HepG2 (cell line): ENCODE data around the gene IGDCC3. TPM values are rescaled to one million over a fixed set of nuclear protein-coding genes. Genes with fewer than 3 reads are reported as not detected.

ENCODE experiments used
- ATAC-seq: fragments of 200-7000 bp; cut with Tn5 transposase; 3 replicates; pipeline ENCODE4 v1.9.1; 2020; ENCODE audit warnings: mild to moderate bottlenecking, moderate library complexity
- BruUV-seq: library from RNA; stranded (reverse); fragments of 400-500 nt; replicated peaks from 2 replicates; lab custom pipeline; 2021; lab: Mats Ljungman, UMichigan
- CTCF ChIA-PET: fragments of 300-600 bp; formaldehyde crosslinking; extraction: SDS; loops from one replicate; lab custom pipeline; 2021; ENCODE audit warnings: low total read pairs, inconsistent platforms, low intra/inter-chr PET ratio; lab: Yijun Ruan, JAX
- POLR2A ChIA-PET: fragments of 350-600 bp; sonication (Branson Sonifier 250); formaldehyde crosslinking; loops from one replicate; lab custom pipeline; 2020; ENCODE audit warnings: antibody characterized with exemption, inconsistent platforms; lab: Yijun Ruan, JAX
- DNase-seq: peaks from one replicate; pipeline ENCODE4 v3.0.0-alpha.2; 2015; ENCODE audit warnings: low spot score
- FAIRE-seq: peaks from 3 replicates; lab custom pipeline; 2011; peaks lifted over from hg19 to GRCh38; lab: Jason Lieb, UNC
- H2AFZ ChIP-seq: one replicate; pipeline ENCODE4 v1.6.1; 2011; ENCODE audit warnings: low read length, inconsistent platforms
- H3K27ac ChIP-seq: fragments of 300-600 bp; 3 replicates; pipeline ENCODE4 v1.8.0; 2011; ENCODE audit warnings: mixed run types, mild to moderate bottlenecking, mixed read lengths, low read length, inconsistent platforms; ENCODE audit not compliant: insufficient read depth; ENCODE audit errors: extremely low read length
- H3K27me3 ChIP-seq, 2 experiments: fragments of 200-600 bp in 1 of 2; 2 replicates in 1 of 2; 3 replicates in 1 of 2; pipeline versions ENCODE4 v1.6.0 to v1.8.0; 2011; ENCODE audit warnings: low read length in 2 of 2, mild to moderate bottlenecking in 2 of 2, moderate library complexity in 2 of 2, inconsistent platforms in 1 of 2; ENCODE audit not compliant: insufficient read depth in 2 of 2, control insufficient read depth in 1 of 2
- H3K36me3 ChIP-seq, 2 experiments: fragments of 200-600 bp in 1 of 2; replicated peaks in 1 of 2; 2 replicates in 1 of 2; 3 replicates in 1 of 2; pipeline versions ENCODE4 v1.5.1 to v1.8.0; 2011; ENCODE audit warnings: low read length in 2 of 2, inconsistent platforms in 1 of 2; ENCODE audit not compliant: insufficient read depth in 2 of 2, control insufficient read depth in 1 of 2
- H3K4me1 ChIP-seq: 2 replicates; pipeline ENCODE4 v1.5.1; 2012; ENCODE audit warnings: low read length, inconsistent platforms; ENCODE audit not compliant: insufficient read depth
- H3K4me2 ChIP-seq: 2 replicates; pipeline ENCODE4 v1.6.0; 2011; ENCODE audit warnings: low read depth, low read length, inconsistent platforms
- H3K4me3 ChIP-seq, 3 experiments: fragments of 200-600 bp in 1 of 3; sonication (generic), shearing (Covaris generic) in 1 of 3; replicated peaks in 1 of 3; 2 replicates each; pipeline ENCODE4 v1.5.1; 2011 to 2016; ENCODE audit warnings: low read length in 3 of 3, inconsistent platforms in 2 of 3, low read depth in 2 of 3, mild to moderate bottlenecking in 2 of 3, control low read depth in 1 of 3, mixed read lengths in 1 of 3; ENCODE audit not compliant: insufficient read depth in 1 of 3
- H3K79me2 ChIP-seq: one replicate; pipeline ENCODE4 v1.6.1; 2011; ENCODE audit warnings: low read length, inconsistent platforms; ENCODE audit not compliant: insufficient read depth
- H3K9ac ChIP-seq: 2 replicates; pipeline ENCODE4 v1.6.0; 2011; ENCODE audit warnings: mild to moderate bottlenecking, low read depth, low read length, inconsistent platforms; ENCODE audit not compliant: insufficient read depth
- H3K9me3 ChIP-seq: 2 replicates; pipeline ENCODE4 v1.5.1; 2012; ENCODE audit warnings: mild to moderate bottlenecking, low read length
- H4K20me1 ChIP-seq: 2 replicates; pipeline ENCODE4 v1.6.0; 2011; ENCODE audit warnings: inconsistent platforms, mild to moderate bottlenecking, low read length, moderate library complexity; ENCODE audit not compliant: insufficient read depth
- ARHGAP35 ChIP-seq: sonication (generic); formaldehyde crosslinking; IDR thresholded peaks from 2 replicates; pipeline ENCODE4 v1.9.0; 2022; ENCODE audit warnings: mild to moderate bottlenecking, inconsistent platforms, moderate library complexity, missing genetic modification reagents, borderline replicate concordance
- ATF3 ChIP-seq: sonication (generic); formaldehyde crosslinking; IDR thresholded peaks from 2 replicates; pipeline ENCODE4 v1.4.0; 2020; ENCODE audit warnings: missing genetic modification reagents
- CC2D1A ChIP-seq: sonication (generic); formaldehyde crosslinking; IDR thresholded peaks from 2 replicates; pipeline ENCODE4 v1.8.1; 2023; ENCODE audit warnings: mild to moderate bottlenecking, missing genetic modification reagents
- GFI1 ChIP-seq: sonication (generic); formaldehyde crosslinking; IDR thresholded peaks from 2 replicates; pipeline ENCODE4 v1.5.0; 2020; ENCODE audit warnings: missing genetic modification reagents, mild to moderate bottlenecking, borderline replicate concordance
- HNF1B ChIP-seq: sonication (generic); formaldehyde crosslinking; IDR thresholded peaks from 2 replicates; pipeline ENCODE4 v1.5.1; 2020; ENCODE audit warnings: mild to moderate bottlenecking, moderate library complexity, missing genetic modification reagents
- IRF2 ChIP-seq: IDR thresholded peaks from 2 replicates; pipeline ENCODE4 v1.6.1; 2018; ENCODE audit warnings: missing genetic modification reagents, missing compliant biosample characterization
- RXRA ChIP-seq: sonication (generic); formaldehyde crosslinking; IDR thresholded peaks from 2 replicates; pipeline ENCODE4 v1.5.1; 2020; ENCODE audit warnings: missing genetic modification reagents
- STAT5B ChIP-seq: sonication (generic); formaldehyde crosslinking; IDR thresholded peaks from 2 replicates; pipeline ENCODE4 v1.4.0; 2020; ENCODE audit warnings: missing genetic modification reagents
- ZC3H13 ChIP-seq: sonication (generic); formaldehyde crosslinking; IDR thresholded peaks from 2 replicates; pipeline ENCODE4 v1.8.1; 2023; ENCODE audit warnings: mild to moderate bottlenecking, missing genetic modification reagents, moderate library complexity
- ZNF329 ChIP-seq: sonication (generic); formaldehyde crosslinking; IDR thresholded peaks from 2 replicates; pipeline ENCODE4 v1.9.0; 2021; ENCODE audit warnings: low read depth, mild to moderate bottlenecking, missing genetic modification reagents
- ZNF33B ChIP-seq: sonication (generic); formaldehyde crosslinking; IDR thresholded peaks from 2 replicates; pipeline ENCODE4 v1.5.1; 2020; ENCODE audit warnings: mild to moderate bottlenecking, missing genetic modification reagents
- ZNF460 ChIP-seq: sonication (generic); formaldehyde crosslinking; IDR thresholded peaks from 2 replicates; pipeline ENCODE4 v1.5.1; 2020; ENCODE audit warnings: missing genetic modification reagents, mild to moderate bottlenecking, borderline replicate concordance
- ZNF768 ChIP-seq: sonication (generic); formaldehyde crosslinking; IDR thresholded peaks from 2 replicates; pipeline ENCODE4 v1.4.0; 2020; ENCODE audit warnings: missing genetic modification reagents
- WGBS: methylation state at CpG from one replicate; pipeline ENCODE4 v1.1.6; 2017; ENCODE audit warnings: low lambda C conversion rate; 5-methylcytosine and 5-hydroxymethylcytosine counted together
- in situ Hi-C: cut with HindIII; loops from 2 replicates; pipeline ENCODE4 v1.10.0; 2017; ENCODE audit warnings: low pct_unique_long_range_greater_than_20kb; ENCODE audit not compliant: extremely low pct_ligation_motif_present
- intact Hi-C: fragments of 100-400 bp; cut with micrococcal nuclease; formaldehyde crosslinking; loops from one replicate; pipeline ENCODE4 v1.10.0; 2022; ENCODE audit not compliant: unreplicated experiment
- polyA plus RNA-seq, 8 experiments: library from polyadenylated mRNA; depleted of rRNA in 3 of 8; stranded (reverse) in 7 of 8; unstranded in 1 of 8; fragments of >200 nt; fragmentation: Illumina TruSeq in 4 of 8; extraction: Trizol in 4 of 8; gene quantifications; 2 replicates each; pipeline versions ENCODE4 v1.2.1 to v1.2.3, GENCODE V29; 2011 to 2016; ENCODE audit warnings: low read depth in 4 of 8, missing spikeins in 1 of 8, mixed read lengths in 1 of 8; ENCODE audit not compliant: insufficient read depth in 1 of 8
- total RNA-seq, 5 experiments: library from RNA; depleted of rRNA; stranded (reverse); fragments of >200 nt; fragmentation: Illumina TruSeq; extraction: Trizol; gene quantifications; 2 replicates each; pipeline ENCODE4 v1.2.3, GENCODE V29; 2016; ENCODE audit warnings: low read depth in 1 of 5
- TF ChIP-seq, protein P1 (sequence below): sonication (generic); formaldehyde crosslinking; IDR thresholded peaks from 2 replicates; pipeline ENCODE4 v1.5.1; 2020; ENCODE audit warnings: mild to moderate bottlenecking, missing genetic modification reagents, borderline replicate concordance
- TF ChIP-seq, protein P2 (sequence below): fragments of 450-650 bp; IDR thresholded peaks from 2 replicates; pipeline ENCODE4 v1.6.1; 2016

IGDCC3 gene
- total and polyA plus RNA-seq, 2 of the 13 experiments (the other 11 are each of a cell fraction or from before 2014, with no cell fraction given), result 30.1 to 51.8 TPM

GRCh38 chr15:65370885-65371284 lies 6.9 kb downstream of the IGDCC3 start:
- TF ChIP-seq ARHGAP35 (no peak), ZNF768 (CRISPR knock-in tag) (peak; percentile 55; the same call in 1 of the 2 replicates)
- TF ChIP-seq, all 625 proteins: peak for 1
- no peak for ATAC-seq
- no peak for DNase-seq
- intact Hi-C loops, result no loop called here
- in situ Hi-C loops, result no loop called here
- Histone ChIP-seq H3K4me1 (peaks cover 88% of the 10 kb centered on the region), H3K4me2 (no peak overlapping the region), H3K4me3 (no peak overlapping the region), H3K36me3 (peaks cover 14 to 48% of the 10 kb centered on the region in 2 experiments; a peak in 4 of 5 replicates), H3K27me3 (no peaks in the 10 kb centered on the region), H4K20me1 (no peaks in the 10 kb centered on the region), H3K27ac (no peak overlapping the region), H2AFZ (no peak overlapping the region), H3K9ac (no peak overlapping the region), H3K9me3 (no peaks in the 10 kb centered on the region), H3K79me2 (peaks cover 48% of the 10 kb centered on the region)
- POLR2A ChIA-PET, result interaction anchor here (1.3 kb wide), 1 partner anchor 45 kb away, joined by 3 read pairs; no protein-coding TSS in a partner anchor
- BruUV-seq, result no TSS peak
- CTCF ChIA-PET, result no interaction called here
- no peak for FAIRE-seq

DNA sequence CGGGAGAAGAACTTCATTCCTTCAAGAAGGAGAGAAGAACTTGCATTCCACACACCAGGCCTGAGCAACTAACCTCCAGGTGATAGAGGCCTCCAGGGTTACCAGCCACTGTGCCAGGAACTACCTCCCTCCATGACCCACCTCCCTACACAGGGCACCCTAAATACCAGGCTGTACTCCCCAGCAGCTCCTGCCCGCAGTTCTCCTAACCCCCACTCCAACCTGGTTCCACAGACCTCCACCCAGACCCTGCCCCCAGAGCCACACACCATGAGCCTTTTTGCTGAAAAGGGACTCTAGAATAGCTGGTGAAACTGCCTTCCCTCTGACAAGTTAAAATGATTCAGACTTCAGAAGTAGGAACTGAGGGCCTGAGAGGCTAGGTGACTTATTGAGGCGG lies 8.2 kb downstream of the IGDCC3 start:
- no peak overlapping the region for H2AFZ ChIP-seq
- FAIRE-seq, result no peak
- no peak for TF ChIP-seq ZNF460 (CRISPR knock-in tag)
- no peak for TF ChIP-seq RXRA (CRISPR knock-in tag)
- no peak for TF ChIP-seq ZNF33B (CRISPR knock-in tag)
- no peak for TF ChIP-seq IRF2 (CRISPR knock-in tag)
- TF ChIP-seq, protein P1, sequence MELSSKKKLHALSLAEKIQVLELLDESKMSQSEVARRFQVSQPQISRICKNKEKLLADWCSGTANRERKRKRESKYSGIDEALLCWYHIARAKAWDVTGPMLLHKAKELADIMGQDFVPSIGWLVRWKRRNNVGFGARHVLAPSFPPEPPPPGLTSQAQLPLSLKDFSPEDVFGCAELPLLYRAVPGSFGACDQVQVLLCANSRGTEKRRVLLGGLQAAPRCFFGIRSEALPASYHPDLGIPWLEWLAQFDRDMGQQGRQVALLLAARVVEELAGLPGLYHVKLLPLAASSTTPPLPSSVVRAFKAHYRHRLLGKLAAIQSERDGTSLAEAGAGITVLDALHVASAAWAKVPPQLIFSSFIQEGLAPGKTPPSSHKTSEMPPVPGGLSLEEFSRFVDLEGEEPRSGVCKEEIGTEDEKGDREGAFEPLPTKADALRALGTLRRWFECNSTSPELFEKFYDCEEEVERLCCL (CRISPR knock-in tag), result no peak
- TF ChIP-seq ZNF329 (CRISPR knock-in tag), result no peak
- TF ChIP-seq CC2D1A (CRISPR knock-in tag), result no peak
- no peak for TF ChIP-seq ATF3 (CRISPR knock-in tag)
- no peak for TF ChIP-seq ZC3H13 (CRISPR knock-in tag)
- no peak for TF ChIP-seq GFI1 (CRISPR knock-in tag)
- TF ChIP-seq, protein P2, sequence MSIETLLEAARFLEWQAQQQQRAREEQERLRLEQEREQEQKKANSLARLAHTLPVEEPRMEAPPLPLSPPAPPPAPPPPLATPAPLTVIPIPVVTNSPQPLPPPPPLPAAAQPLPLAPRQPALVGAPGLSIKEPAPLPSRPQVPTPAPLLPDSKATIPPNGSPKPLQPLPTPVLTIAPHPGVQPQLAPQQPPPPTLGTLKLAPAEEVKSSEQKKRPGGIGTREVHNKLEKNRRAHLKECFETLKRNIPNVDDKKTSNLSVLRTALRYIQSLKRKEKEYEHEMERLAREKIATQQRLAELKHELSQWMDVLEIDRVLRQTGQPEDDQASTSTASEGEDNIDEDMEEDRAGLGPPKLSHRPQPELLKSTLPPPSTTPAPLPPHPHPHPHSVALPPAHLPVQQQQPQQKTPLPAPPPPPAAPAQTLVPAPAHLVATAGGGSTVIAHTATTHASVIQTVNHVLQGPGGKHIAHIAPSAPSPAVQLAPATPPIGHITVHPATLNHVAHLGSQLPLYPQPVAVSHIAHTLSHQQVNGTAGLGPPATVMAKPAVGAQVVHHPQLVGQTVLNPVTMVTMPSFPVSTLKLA, result no peak
- TF ChIP-seq STAT5B (CRISPR knock-in tag), result no peak
- no peak for TF ChIP-seq HNF1B (CRISPR knock-in tag)

More for the DNA sequence above, 8.2 kb downstream of the IGDCC3 start:
- Histone ChIP-seq H3K9me3 (no peaks in the 10 kb centered on the region), H3K4me2 (0 out of 2 replicates have a peak overlapping the region, but pooled peaks have one; percentile 85), H3K36me3 (peaks cover 10 to 46% of the 10 kb centered on the region in 2 experiments; a peak in 4 of 5 replicates), H3K27me3 (no peaks in the 10 kb centered on the region), H3K79me2 (peaks cover 45% of the 10 kb centered on the region), H4K20me1 (no peaks in the 10 kb centered on the region), H3K9ac (no peak overlapping the region), H3K4me3 (no peak overlapping the region), H3K27ac (peak overlapping the region; percentile 43), H3K4me1 (peaks cover 88% of the 10 kb centered on the region)
- DNase-seq (no peak), ATAC-seq (no peak)
- intact Hi-C loops (no loop called here), in situ Hi-C loops (no loop called here)
- POLR2A ChIA-PET, result interaction anchor here (0.7 to 1.0 kb wide), 2 partner anchors 9 to 65 kb away, joined by 3 to 4 read pairs; partner anchors contain the start of gene RNU5B-1
- CTCF ChIA-PET, result no interaction called here
- no TSS peak for BruUV-seq
- 93% methylated on average over 3 of the region's 3 CpGs for WGBS
